Activated CD4-positive, alpha-beta T cell treated with anti-CD3 and anti-CD28 coated beads, Interleukin-2, amount 50 U/mL, for 1 hour (primary cell): ENCODE data around the gene RGS14.
"Not testable (repeated sequence)": the region's sequence is repeated elsewhere in the genome, so short reads cannot be mapped to it uniquely, and the experiment has no call there.

Experiments
- DNase-seq: peaks from one replicate; pipeline ENCODE4 v3.0.0-alpha.2; 2020

RGS14 gene

GRCh38 chr5:177409043-177409801 lies 51.5 kb downstream of the RGS14 start, which contains the start of gene F12:
Gene F12 (minus strand): TSS chr5:177409564. CDS start chr5:177409527, 37 bp downstream.
- no peak for DNase-seq

- DNase-seq = no peak
Measured at GRCh38 chr5:177410575-177410974, 52.9 kb downstream of the RGS14 start.

- DNase-seq = no peak
Measured at GRCh38 chr5:177412603-177413233, 55.0 kb downstream of the RGS14 start.

- no peak for DNase-seq
Measured at GRCh38 chr5:177414481-177414880, 56.8 kb downstream of the RGS14 start.

GRCh38 chr5:177417081-177417480 lies 59.4 kb downstream of the RGS14 start:
- DNase-seq = not testable (repeated sequence)

- no peak for DNase-seq
Measured at GRCh38 chr5:177419046-177419445, 61.3 kb downstream of the RGS14 start.

GRCh38 chr5:177420472-177420871 lies 62.7 kb downstream of the RGS14 start:
- DNase-seq = not testable (repeated sequence)

GRCh38 chr5:177421062-177421798 lies 63.5 kb downstream of the RGS14 start:
- no peak for DNase-seq
